22Rv1 (cell line): ENCODE results near the gene TMEM163.

ENCODE experiments used
- CTCF ChIP-seq: fragments of 450-650 bp; IDR thresholded peaks from 2 replicates; pipeline ENCODE4 v1.5.1; 2017; ENCODE audit warnings: mild to moderate bottlenecking
- ZFX ChIP-seq: fragments of 450-650 bp; IDR thresholded peaks from 2 replicates; pipeline ENCODE4 v1.6.1; 2017; ENCODE audit warnings: antibody characterized with exemption, borderline replicate concordance

- no peak for TF ChIP-seq CTCF
- no peak for TF ChIP-seq ZFX
Observed at GRCh38 chr2:134453476-134453875, 265.3 kb downstream of the TMEM163 start.
